Karpas-422 (cell line): ENCODE data around the gene FASLG. TPM values are rescaled to one million over a fixed set of nuclear protein-coding genes. Genes with fewer than 3 reads are reported as not detected.

Experiments
- DNase-seq: peaks from one replicate; pipeline ENCODE4 v3.0.0-alpha.2; 2015
- H2AFZ ChIP-seq: fragments of 200-600 bp; sonication (generic); 2 replicates; pipeline ENCODE4 v1.6.1; 2014; ENCODE audit warnings: antibody characterized with exemption, low read length, mixed read lengths
- H3K27ac ChIP-seq: fragments of 200-600 bp; sonication (generic); 2 replicates; pipeline ENCODE4 v1.5.1; 2014; ENCODE audit warnings: mild to moderate bottlenecking, low read length, moderate library complexity
- H3K27me3 ChIP-seq: fragments of 200-600 bp; sonication (generic); 2 replicates; pipeline ENCODE4 v1.6.1; 2014; ENCODE audit warnings: low read length, mixed read lengths
- H3K36me3 ChIP-seq: fragments of 200-600 bp; sonication (generic); 2 replicates; pipeline ENCODE4 v1.6.1; 2014; ENCODE audit warnings: low read length, mixed read lengths; ENCODE audit not compliant: insufficient read depth
- H3K4me1 ChIP-seq: fragments of 200-600 bp; sonication (generic); 2 replicates; pipeline ENCODE4 v1.6.1; 2014; ENCODE audit warnings: mild to moderate bottlenecking, low read length, mixed read lengths
- H3K4me2 ChIP-seq: fragments of 200-600 bp; sonication (generic); 2 replicates; pipeline ENCODE4 v1.6.1; 2014; ENCODE audit warnings: low read length, low read depth, mild to moderate bottlenecking; ENCODE audit not compliant: poor library complexity, severe bottlenecking
- H3K4me3 ChIP-seq: fragments of 200-600 bp; sonication (generic); 2 replicates; pipeline ENCODE4 v1.5.1; 2014; ENCODE audit warnings: mild to moderate bottlenecking, antibody characterized with exemption, low read length, mixed read lengths
- H3K79me2 ChIP-seq: fragments of 200-600 bp; sonication (generic); 2 replicates; pipeline ENCODE4 v1.6.1; 2014; ENCODE audit warnings: mild to moderate bottlenecking, low read length, mixed read lengths
- H3K9ac ChIP-seq: fragments of 200-600 bp; sonication (generic); 2 replicates; pipeline ENCODE4 v1.6.0; 2014; ENCODE audit warnings: low read length
- H3K9me2 ChIP-seq: fragments of 200-600 bp; sonication (generic), shearing (Covaris generic); replicated peaks from 2 replicates; pipeline ENCODE4 v1.6.0; 2014; ENCODE audit warnings: mild to moderate bottlenecking, low read length, moderate library complexity; ENCODE audit not compliant: insufficient read depth
- H3K9me3 ChIP-seq: fragments of 300-700, 200-600 bp; sonication (generic); 2 replicates; pipeline ENCODE4 v1.6.1; 2014; ENCODE audit warnings: low read length, mixed read lengths
- H4K20me1 ChIP-seq: fragments of 200-600 bp; sonication (generic); 2 replicates; pipeline ENCODE4 v1.6.1; 2014; ENCODE audit warnings: mild to moderate bottlenecking, antibody characterized with exemption, low read length, low read depth; ENCODE audit not compliant: insufficient read depth
- total RNA-seq: library from RNA; depleted of rRNA; stranded (reverse); fragments of >200 nt; shearing (Covaris generic); gene quantifications from 2 replicates; pipeline ENCODE4 v1.2.3, GENCODE V29; 2014; ENCODE audit warnings: low replicate concordance

FASLG gene
- total RNA-seq, 1 experiment from 2014 or later = not detected

- Histone ChIP-seq H4K20me1 (no peaks in the 10 kb centered on the region), H3K27ac (no peak overlapping the region), H2AFZ (no peak overlapping the region), H3K36me3 (no peaks in the 10 kb centered on the region), H3K9ac (no peak overlapping the region), H3K9me2 (no peaks in the 10 kb centered on the region), H3K79me2 (no peaks in the 10 kb centered on the region), H3K9me3 (no peaks in the 10 kb centered on the region), H3K4me3 (no peak overlapping the region), H3K4me2 (no peak overlapping the region), H3K4me1 (no peaks in the 10 kb centered on the region), H3K27me3 (no peaks in the 10 kb centered on the region)
- no peak for DNase-seq
These were observed 38.7 kb downstream of the FASLG start for GRCh38 chr1:172697534-172698002.

DNA sequence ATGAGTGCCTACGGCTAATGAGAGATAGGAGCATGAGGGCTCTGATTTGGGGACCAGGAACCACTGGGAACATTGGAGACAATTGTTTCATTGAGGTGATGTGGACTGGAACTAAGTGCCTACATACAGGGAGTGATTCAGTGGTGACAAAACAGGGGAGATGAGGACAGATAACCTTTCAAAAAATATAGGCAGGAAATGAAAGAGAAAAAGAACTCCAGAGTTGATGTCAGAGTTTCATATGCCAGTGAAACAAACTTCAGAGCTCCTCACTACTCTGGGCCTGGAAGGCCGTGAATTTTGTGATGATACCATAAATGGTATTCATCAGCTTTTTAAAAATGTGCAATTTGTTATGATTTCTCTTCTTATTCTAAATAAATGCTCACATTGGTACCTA is 39.3 kb downstream of the FASLG start:
- Histone ChIP-seq H3K4me3 (no peak overlapping the region), H3K9me3 (no peaks in the 10 kb centered on the region), H3K4me2 (no peak overlapping the region), H4K20me1 (no peaks in the 10 kb centered on the region), H3K9ac (no peak overlapping the region), H3K27me3 (no peaks in the 10 kb centered on the region), H3K27ac (no peak overlapping the region), H3K36me3 (no peaks in the 10 kb centered on the region), H3K9me2 (no peaks in the 10 kb centered on the region), H3K4me1 (no peaks in the 10 kb centered on the region), H3K79me2 (no peaks in the 10 kb centered on the region), H2AFZ (no peak overlapping the region)
- no peak for DNase-seq

- Histone ChIP-seq H3K9me3 (no peaks in the 10 kb centered on the region), H2AFZ (no peak overlapping the region), H3K4me3 (no peak overlapping the region), H3K4me2 (no peak overlapping the region), H4K20me1 (no peaks in the 10 kb centered on the region), H3K27me3 (no peaks in the 10 kb centered on the region), H3K79me2 (no peaks in the 10 kb centered on the region), H3K36me3 (no peaks in the 10 kb centered on the region), H3K9me2 (no peaks in the 10 kb centered on the region), H3K4me1 (no peaks in the 10 kb centered on the region), H3K27ac (no peak overlapping the region), H3K9ac (no peak overlapping the region)
- no peak for DNase-seq
These were observed 40.2 kb downstream of the FASLG start for GRCh38 chr1:172699111-172699510.

GRCh38 chr1:172699695-172700227 is 40.9 kb downstream of the FASLG start:
- Histone ChIP-seq H3K36me3 (no peaks in the 10 kb centered on the region), H2AFZ (no peak overlapping the region), H3K4me1 (no peaks in the 10 kb centered on the region), H3K4me3 (no peak overlapping the region), H4K20me1 (no peaks in the 10 kb centered on the region), H3K9me2 (no peaks in the 10 kb centered on the region), H3K79me2 (no peaks in the 10 kb centered on the region), H3K9me3 (no peaks in the 10 kb centered on the region), H3K9ac (no peak overlapping the region), H3K27me3 (no peaks in the 10 kb centered on the region), H3K4me2 (no peak overlapping the region), H3K27ac (no peak overlapping the region)
- no peak for DNase-seq

DNA sequence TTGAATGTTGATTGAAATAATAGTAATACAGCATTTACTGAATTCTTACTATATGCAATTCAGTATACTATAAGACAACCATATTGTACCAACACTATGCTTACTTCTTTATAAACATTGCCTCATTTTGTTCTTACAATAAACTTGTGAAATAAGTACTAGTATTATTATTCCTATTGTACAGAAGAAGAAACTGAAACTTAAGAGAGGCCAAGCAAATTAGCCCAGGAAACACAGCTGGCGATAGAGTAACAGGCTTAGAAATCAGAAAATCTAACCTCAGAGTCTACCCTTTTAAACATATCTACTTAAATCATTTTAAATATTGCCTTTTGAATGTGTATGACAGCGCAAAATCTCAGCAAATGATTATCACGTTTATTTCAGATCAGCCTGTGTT is 41.7 kb downstream of the FASLG start:
- no peak for DNase-seq
- Histone ChIP-seq H3K27ac (no peak overlapping the region), H3K27me3 (no peaks in the 10 kb centered on the region), H4K20me1 (no peaks in the 10 kb centered on the region), H3K4me1 (no peaks in the 10 kb centered on the region), H3K4me3 (no peak overlapping the region), H3K9me3 (no peaks in the 10 kb centered on the region), H3K9ac (no peak overlapping the region), H3K79me2 (no peaks in the 10 kb centered on the region), H3K4me2 (no peak overlapping the region), H3K9me2 (no peaks in the 10 kb centered on the region), H2AFZ (no peak overlapping the region), H3K36me3 (no peaks in the 10 kb centered on the region)

GRCh38 chr1:172704001-172704400 is 45.1 kb downstream of the FASLG start:
- H3K9me2 ChIP-seq = no peaks in the 10 kb centered on the region
- no peak overlapping the region for H3K4me3 ChIP-seq
- H3K36me3 ChIP-seq = no peaks in the 10 kb centered on the region
- no peak for DNase-seq
- no peak overlapping the region for H3K9ac ChIP-seq
- no peaks in the 10 kb centered on the region for H3K4me1 ChIP-seq
- no peaks in the 10 kb centered on the region for H3K79me2 ChIP-seq
- no peaks in the 10 kb centered on the region for H4K20me1 ChIP-seq
- no peak overlapping the region for H2AFZ ChIP-seq
- no peak overlapping the region for H3K4me2 ChIP-seq
- no peaks in the 10 kb centered on the region for H3K27me3 ChIP-seq
- no peaks in the 10 kb centered on the region for H3K9me3 ChIP-seq
- H3K27ac ChIP-seq = no peak overlapping the region

DNA sequence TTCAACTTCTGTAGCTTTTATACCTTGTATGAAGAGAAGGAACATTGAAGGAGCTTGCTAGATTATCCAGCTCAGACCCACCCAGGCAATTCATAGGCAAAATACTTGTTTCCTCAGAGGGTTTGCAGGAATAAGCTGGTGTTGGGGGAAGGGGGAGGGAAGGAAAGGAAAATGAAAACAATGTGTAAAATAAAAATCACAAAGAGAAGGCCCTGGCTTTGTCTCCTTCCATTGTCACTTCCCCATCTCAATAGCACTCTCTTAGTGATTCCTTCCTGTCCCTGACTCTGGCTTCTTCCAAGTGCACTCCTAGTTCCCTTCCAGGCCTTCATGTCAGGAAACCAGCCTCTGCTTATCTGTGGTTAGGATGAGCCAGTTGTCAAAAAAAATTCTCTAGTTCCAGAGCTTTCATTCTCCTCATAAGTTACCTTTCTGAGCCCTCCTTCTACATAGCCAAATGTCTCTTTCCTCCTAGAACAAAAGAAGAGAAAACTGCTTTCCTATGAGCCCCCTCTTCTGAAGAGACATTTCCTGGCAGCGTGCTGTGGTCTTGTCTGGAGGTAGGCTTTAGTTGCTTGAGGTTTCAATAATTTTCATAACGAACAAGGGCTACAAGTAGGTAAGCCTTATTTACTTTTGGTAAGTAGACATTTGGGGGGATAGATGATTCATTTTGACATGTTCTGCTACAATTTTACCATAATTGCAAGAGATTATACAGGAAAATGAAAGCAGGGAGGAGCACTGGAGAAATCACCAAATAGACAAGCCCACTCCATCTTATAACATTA is 45.7 kb downstream of the FASLG start:
- no peak overlapping the region for H3K9ac ChIP-seq
- no peaks in the 10 kb centered on the region for H3K79me2 ChIP-seq
- H3K27me3 ChIP-seq = no peaks in the 10 kb centered on the region
- H3K4me1 ChIP-seq = no peaks in the 10 kb centered on the region
- H4K20me1 ChIP-seq = no peaks in the 10 kb centered on the region
- no peak overlapping the region for H3K4me2 ChIP-seq
- DNase-seq = no peak
- H3K36me3 ChIP-seq = no peaks in the 10 kb centered on the region
- H3K9me2 ChIP-seq = no peaks in the 10 kb centered on the region
- H3K4me3 ChIP-seq = no peak overlapping the region
- H3K9me3 ChIP-seq = no peaks in the 10 kb centered on the region
- H3K27ac ChIP-seq = no peak overlapping the region
- no peak overlapping the region for H2AFZ ChIP-seq

- Histone ChIP-seq H3K4me2 (no peak overlapping the region), H3K4me1 (no peaks in the 10 kb centered on the region), H3K4me3 (no peak overlapping the region), H3K27me3 (no peaks in the 10 kb centered on the region), H3K9ac (no peak overlapping the region), H3K36me3 (no peaks in the 10 kb centered on the region), H3K9me2 (no peaks in the 10 kb centered on the region), H3K79me2 (no peaks in the 10 kb centered on the region), H3K27ac (no peak overlapping the region), H2AFZ (no peak overlapping the region), H4K20me1 (no peaks in the 10 kb centered on the region), H3K9me3 (no peaks in the 10 kb centered on the region)
- no peak for DNase-seq
These were observed 49.5 kb downstream of the FASLG start for GRCh38 chr1:172708452-172708851.
